Uterus (tissue), 2 donors: ENCODE data around the gene FOXP4.

ENCODE experiments used
- CTCF ChIP-seq, 4 experiments: fragments of 200-600 bp in 2 of 4; fragments of 450-650 bp in 2 of 4; sonication (generic) in 2 of 4; IDR thresholded peaks; one replicate each; pipeline ENCODE4 v1.5.1; 2016 to 2019; ENCODE audit warnings: antibody characterized with exemption in 4 of 4, mild to moderate bottlenecking in 2 of 4, moderate library complexity in 1 of 4
- POLR2A ChIP-seq, 2 donors: fragments of 450-650 bp; IDR thresholded peaks; one replicate each; pipeline ENCODE4 v1.6.1; 2016; ENCODE audit warnings: antibody characterized with exemption in 2 of 2, mild to moderate bottlenecking in 1 of 2, moderate library complexity in 1 of 2

GRCh38 chr6:41638002-41638934 lies 92.1 kb downstream of the FOXP4 start, which contains the start of gene MDFI:
- TF ChIP-seq POLR2A (IDR thresholded peaks at IDR 0.05) (no peak), CTCF (IDR thresholded peaks at IDR 0.05) (no peak)
